Peyer's patch (tissue), 4 donors: ENCODE data around the gene PRRG2. TPM values are rescaled to one million over a fixed set of nuclear protein-coding genes. Genes with fewer than 3 reads are reported as not detected.

Source experiments
- DNase-seq, 3 donors: peaks; one replicate each; pipeline ENCODE4 v3.0.0-alpha.2; 2017 to 2019
- H3K27ac ChIP-seq, 4 donors: fragments of 200-600 bp; sonication (generic); one replicate each; pipeline ENCODE4 v1.5.1; 2016 to 2019
- H3K27me3 ChIP-seq, 2 donors: fragments of 200-600 bp; sonication (generic); one replicate each; pipeline ENCODE4 v1.5.1; 2019
- H3K36me3 ChIP-seq, 3 donors: fragments of 200-600 bp; sonication (generic); one replicate each; pipeline ENCODE4 v1.5.1; 2016 to 2019
- H3K4me1 ChIP-seq, 4 donors: fragments of 200-600 bp; sonication (generic); one replicate each; pipeline ENCODE4 v1.5.1; 2016 to 2019
- H3K4me3 ChIP-seq, 4 donors: fragments of 200-600 bp; sonication (generic); 1 replicate in 3 of 4; 2 replicates in 1 of 4; pipeline ENCODE4 v1.5.1; 2016 to 2019; ENCODE audit warnings: mild to moderate bottlenecking in 1 of 4
- H3K9me3 ChIP-seq, 4 donors: fragments of 200-600 bp; sonication (generic); one replicate each; pipeline ENCODE4 v1.5.1; 2016 to 2019; ENCODE audit warnings: mild to moderate bottlenecking in 1 of 4
- POLR2A ChIP-seq, 2 donors: fragments of 450-650 bp; IDR thresholded peaks; one replicate each; pipeline ENCODE4 v1.5.1; 2017; ENCODE audit warnings: antibody characterized with exemption in 2 of 2, mild to moderate bottlenecking in 2 of 2, moderate library complexity in 2 of 2
- total RNA-seq, 4 donors: library from RNA; depleted of rRNA; stranded (reverse); fragments of >200 nt; gene quantifications; one replicate each; pipeline ENCODE4 v1.1.0, GENCODE V29; 2016
- TF ChIP-seq, protein P1 (sequence below), 6 experiments: fragments of 450-650 bp in 4 of 6; fragments of 200-600 bp in 2 of 6; sonication (generic) in 1 of 6; IDR thresholded peaks; one replicate each; pipeline ENCODE4 v1.5.1; 2017 to 2019; ENCODE audit warnings: antibody characterized with exemption in 6 of 6, mild to moderate bottlenecking in 3 of 6, moderate library complexity in 1 of 6

PRRG2 gene
- total RNA-seq, 4 donors from 2014 or later = 1.7 to 20.8 (median 13.1) TPM

DNA sequence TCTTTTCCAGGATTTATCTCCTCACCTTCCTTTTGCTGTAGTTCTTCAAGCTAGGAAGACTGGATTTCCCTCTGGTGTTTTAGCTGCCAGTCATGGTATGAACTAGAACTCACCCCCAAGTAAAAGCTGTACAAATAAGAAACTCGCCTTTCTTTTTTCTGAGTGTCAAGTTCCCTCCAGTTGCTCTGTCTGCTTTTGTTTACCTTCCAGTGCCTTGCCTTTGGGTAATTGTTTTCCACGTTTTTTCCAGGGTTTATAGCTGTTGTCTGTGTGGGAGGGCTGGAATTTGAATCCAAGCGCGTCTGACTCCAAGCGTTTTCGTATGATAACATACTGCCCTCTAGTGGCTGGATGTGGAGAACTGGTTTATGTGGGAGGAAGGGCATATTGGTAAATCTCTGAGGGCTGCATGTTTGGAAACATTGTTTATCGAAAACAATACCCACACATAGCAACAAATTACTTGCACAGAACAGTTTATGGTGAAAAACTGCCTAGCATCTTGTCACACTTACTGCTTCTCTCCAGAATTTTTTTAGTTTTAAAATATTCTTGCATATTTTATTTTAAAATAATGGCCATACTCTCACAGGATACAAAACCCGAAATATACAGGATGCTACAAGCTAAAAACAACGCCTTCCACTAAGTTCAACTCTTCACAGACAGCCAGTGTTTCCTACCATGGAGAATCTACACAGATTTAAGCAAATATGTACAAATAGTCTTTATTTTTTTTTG, 34.1 kb upstream of the PRRG2 start:
- peak in 2 of 3 donors; percentile 83 to 89 for DNase-seq
- H3K9me3 ChIP-seq = no peaks in the 10 kb centered on the region
- no peak for TF ChIP-seq POLR2A (IDR thresholded peaks at IDR 0.05)
- TF ChIP-seq, protein P1, sequence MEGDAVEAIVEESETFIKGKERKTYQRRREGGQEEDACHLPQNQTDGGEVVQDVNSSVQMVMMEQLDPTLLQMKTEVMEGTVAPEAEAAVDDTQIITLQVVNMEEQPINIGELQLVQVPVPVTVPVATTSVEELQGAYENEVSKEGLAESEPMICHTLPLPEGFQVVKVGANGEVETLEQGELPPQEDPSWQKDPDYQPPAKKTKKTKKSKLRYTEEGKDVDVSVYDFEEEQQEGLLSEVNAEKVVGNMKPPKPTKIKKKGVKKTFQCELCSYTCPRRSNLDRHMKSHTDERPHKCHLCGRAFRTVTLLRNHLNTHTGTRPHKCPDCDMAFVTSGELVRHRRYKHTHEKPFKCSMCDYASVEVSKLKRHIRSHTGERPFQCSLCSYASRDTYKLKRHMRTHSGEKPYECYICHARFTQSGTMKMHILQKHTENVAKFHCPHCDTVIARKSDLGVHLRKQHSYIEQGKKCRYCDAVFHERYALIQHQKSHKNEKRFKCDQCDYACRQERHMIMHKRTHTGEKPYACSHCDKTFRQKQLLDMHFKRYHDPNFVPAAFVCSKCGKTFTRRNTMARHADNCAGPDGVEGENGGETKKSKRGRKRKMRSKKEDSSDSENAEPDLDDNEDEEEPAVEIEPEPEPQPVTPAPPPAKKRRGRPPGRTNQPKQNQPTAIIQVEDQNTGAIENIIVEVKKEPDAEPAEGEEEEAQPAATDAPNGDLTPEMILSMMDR (IDR thresholded peaks at IDR 0.05) = peak; percentile 85 to 98 (median 97)
- peaks cover 0 to 12% (median 0%) of the 10 kb centered on the region in 3 donors for H3K36me3 ChIP-seq
- no peak overlapping the region for H3K4me3 ChIP-seq
- peak overlapping the region in 1 of 4 donors; percentile 2 for H3K27ac ChIP-seq
- peaks cover 0 to 24% (median 1%) of the 10 kb centered on the region in 4 donors for H3K4me1 ChIP-seq
- no peaks in the 10 kb centered on the region for H3K27me3 ChIP-seq

DNA sequence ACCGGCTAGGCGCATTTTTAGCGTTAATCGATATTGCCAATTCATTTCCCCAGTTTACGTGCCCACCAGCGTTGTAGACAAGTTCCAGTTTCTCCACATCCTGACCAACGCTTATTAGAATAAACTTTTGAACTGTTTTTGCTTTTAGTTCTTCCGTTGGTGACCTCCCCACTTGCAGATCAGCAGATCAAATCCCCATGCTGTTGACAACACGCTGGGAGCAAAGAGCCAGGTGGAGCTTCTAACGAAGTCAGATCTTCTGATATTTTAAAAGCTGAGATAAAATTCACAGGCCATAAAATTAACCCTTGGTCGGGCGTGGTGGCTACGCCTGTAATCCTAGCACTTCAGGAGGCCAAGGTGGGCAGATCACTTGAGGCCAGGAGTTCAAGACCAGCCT, 32.1 kb upstream of the PRRG2 start:
- peaks cover 0 to 43% (median 6%) of the 10 kb centered on the region in 4 donors for H3K4me1 ChIP-seq

DNA sequence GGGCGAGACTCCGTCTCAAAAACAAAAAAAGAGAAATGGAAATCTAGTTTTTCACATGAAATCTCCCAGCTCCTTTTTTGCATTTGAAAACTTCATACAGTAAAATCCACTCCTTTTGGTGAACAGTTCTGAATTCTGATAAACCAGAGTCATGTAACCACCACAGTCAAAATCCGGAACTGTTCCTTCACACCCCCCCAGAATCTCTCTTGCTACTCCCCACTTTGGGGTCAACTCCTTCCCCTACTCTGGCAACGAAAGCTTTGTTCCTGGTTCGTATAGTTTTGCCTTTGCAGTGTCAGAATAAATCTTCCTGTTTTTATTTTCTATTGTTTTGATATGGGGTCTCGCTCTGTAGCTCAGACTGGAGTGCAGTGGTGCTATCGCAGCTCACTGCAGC, 29.6 kb upstream of the PRRG2 start:
- H3K27me3 ChIP-seq = no peaks in the 10 kb centered on the region
- peaks cover 0 to 66% (median 14%) of the 10 kb centered on the region in 4 donors for H3K4me1 ChIP-seq
- no peak for TF ChIP-seq POLR2A (IDR thresholded peaks at IDR 0.05)
- TF ChIP-seq, protein P1 (IDR thresholded peaks at IDR 0.05) = no peak
- no peak for DNase-seq
- peaks cover 0 to 10% (median 0%) of the 10 kb centered on the region in 3 donors for H3K36me3 ChIP-seq
- no peak overlapping the region for H3K4me3 ChIP-seq
- H3K9me3 ChIP-seq = no peaks in the 10 kb centered on the region
- H3K27ac ChIP-seq = peak overlapping the region; percentile 29 to 93 (median 70)

More for the DNA sequence above, 32.1 kb upstream of the PRRG2 start:
- DNase-seq = peak in 1 of 3 donors; percentile 70
- H3K36me3 ChIP-seq = no peaks in the 10 kb centered on the region
- no peaks in the 10 kb centered on the region for H3K9me3 ChIP-seq
- TF ChIP-seq POLR2A (IDR thresholded peaks at IDR 0.05) = no peak
- TF ChIP-seq, protein P1 (IDR thresholded peaks at IDR 0.05) = no peak
- no peaks in the 10 kb centered on the region for H3K27me3 ChIP-seq
- no peak overlapping the region for H3K4me3 ChIP-seq
- peak overlapping the region in 3 of 4 donors; percentile 1 to 80 (median 45) for H3K27ac ChIP-seq

DNA sequence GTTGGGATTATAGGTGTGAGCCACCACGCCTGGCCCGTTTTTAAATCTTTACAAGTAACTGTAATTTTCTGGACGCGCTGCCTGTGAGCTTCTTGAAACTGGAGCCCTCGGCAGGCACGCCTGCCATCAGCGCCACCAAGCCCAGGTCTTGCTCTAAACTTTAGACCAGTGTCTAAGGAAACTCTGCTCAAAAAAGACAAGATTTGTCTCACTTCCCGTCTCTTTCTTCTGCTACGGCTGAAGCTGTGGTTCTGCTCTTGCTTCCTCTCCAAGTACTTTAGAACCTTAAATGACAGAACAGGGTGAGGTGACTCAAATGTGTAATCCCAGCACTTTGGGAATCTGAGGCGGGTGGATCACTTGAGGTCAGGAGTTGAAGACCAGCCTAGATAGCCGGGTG, 28.4 kb upstream of the PRRG2 start:
- no peaks in the 10 kb centered on the region for H3K27me3 ChIP-seq
- peak overlapping the region; percentile 61 to 93 (median 80) for H3K27ac ChIP-seq
- peaks cover 0 to 63% (median 14%) of the 10 kb centered on the region in 4 donors for H3K4me1 ChIP-seq
- TF ChIP-seq, protein P1 (IDR thresholded peaks at IDR 0.05) = no peak
- no peak for TF ChIP-seq POLR2A (IDR thresholded peaks at IDR 0.05)
- no peak for DNase-seq
- H3K4me3 ChIP-seq = no peak overlapping the region
- H3K36me3 ChIP-seq = peaks cover 0 to 22% (median 0%) of the 10 kb centered on the region in 3 donors
- H3K9me3 ChIP-seq = no peaks in the 10 kb centered on the region

DNA sequence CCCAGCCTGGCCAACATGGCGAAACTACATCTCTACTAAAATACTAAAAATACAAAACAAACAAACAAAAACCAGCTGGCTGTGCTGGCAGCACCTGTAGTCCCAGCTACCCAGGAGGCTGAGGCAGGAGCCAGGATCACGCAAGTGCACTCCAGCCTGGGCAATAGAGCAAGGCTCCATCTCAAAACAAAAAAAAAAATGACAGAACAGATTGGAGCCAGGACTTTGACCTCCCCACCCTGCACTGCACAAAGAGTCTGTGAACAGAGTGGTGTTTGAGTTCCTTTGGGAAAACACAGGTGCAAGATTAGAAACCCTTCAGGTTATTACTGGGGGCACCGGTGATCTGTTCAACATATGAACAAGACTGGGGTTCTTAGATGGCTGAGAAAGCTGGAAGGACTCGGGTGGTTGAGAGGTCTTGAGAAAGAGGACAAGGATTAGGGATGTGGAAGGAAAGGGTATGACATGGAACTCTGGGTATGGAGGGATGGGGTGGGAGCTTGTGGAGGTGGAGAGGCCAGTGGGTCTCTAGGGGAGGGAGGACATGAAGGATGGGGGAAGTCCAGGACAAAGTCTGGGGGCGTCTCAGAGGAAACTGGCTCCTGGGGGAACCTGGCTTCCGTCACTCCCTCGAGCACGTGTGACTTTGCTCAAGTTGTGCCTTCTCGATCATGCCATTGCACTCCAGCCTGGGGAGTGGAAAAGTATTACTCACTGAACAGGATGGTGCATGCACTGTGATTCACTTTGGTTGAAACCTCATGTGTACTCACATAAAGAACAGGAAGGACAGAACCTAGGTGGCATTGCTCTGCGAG, 27.5 kb upstream of the PRRG2 start:
- no peak overlapping the region for H3K4me3 ChIP-seq
- H3K4me1 ChIP-seq = peaks cover 0 to 58% (median 13%) of the 10 kb centered on the region in 4 donors
- DNase-seq = peak in 2 of 3 donors; percentile 67 to 84
- peaks cover 0 to 31% (median 0%) of the 10 kb centered on the region in 3 donors for H3K36me3 ChIP-seq
- TF ChIP-seq POLR2A (IDR thresholded peaks at IDR 0.05) = peak in 1 of 2 donors; percentile 49
- TF ChIP-seq, protein P1 (IDR thresholded peaks at IDR 0.05) = peak in 3 of 6 experiments; percentile 9 to 29 (median 21)
- H3K27ac ChIP-seq = peak overlapping the region; percentile 61 to 93 (median 80)
- no peaks in the 10 kb centered on the region for H3K9me3 ChIP-seq
- H3K27me3 ChIP-seq = no peaks in the 10 kb centered on the region
